CD8-positive, alpha-beta memory T cell (primary cell): ENCODE data around the gene CLIC1. TPM values are rescaled to one million over a fixed set of nuclear protein-coding genes. Genes with fewer than 3 reads are reported as not detected.
A peak's percentile ranks its signal among the peaks of the same experiment; 100 is the strongest.

Experiments used
- CTCF ChIA-PET: fragments of 350-600 bp; sonication (Branson Sonifier 250); formaldehyde crosslinking; loops from one replicate; lab custom pipeline; 2021; ENCODE audit warnings: antibody characterized with exemption; lab: Charles Lee
- POLR2A ChIA-PET: fragments of 350-600 bp; sonication (Branson Sonifier 250); formaldehyde crosslinking; loops from one replicate; lab custom pipeline; 2021; ENCODE audit warnings: antibody characterized with exemption; lab: Charles Lee
- DNase-seq, 5 donors: peaks; one replicate each; pipeline versions ENCODE4 v3.0.0 to v3.0.0-alpha.2; 2020 to 2022; ENCODE audit warnings: mixed read lengths in 1 of 5
- H3K27ac ChIP-seq: one replicate; pipeline ENCODE4 v1.7.0; 2013; ENCODE audit warnings: low read depth, mild to moderate bottlenecking, low read length, moderate library complexity
- H3K27me3 ChIP-seq: 2 replicates; pipeline ENCODE4 v1.7.0; 2013; ENCODE audit warnings: low read length, mild to moderate bottlenecking; ENCODE audit not compliant: insufficient read depth, poor library complexity, severe bottlenecking
- H3K36me3 ChIP-seq: 2 replicates; pipeline ENCODE4 v1.7.0; 2013; ENCODE audit warnings: mild to moderate bottlenecking, low read length, moderate library complexity; ENCODE audit not compliant: insufficient read depth
- H3K4me1 ChIP-seq: 2 replicates; pipeline ENCODE4 v1.7.0; 2013; ENCODE audit warnings: mild to moderate bottlenecking, low read length, moderate library complexity; ENCODE audit not compliant: insufficient read depth
- H3K4me3 ChIP-seq: 2 replicates; pipeline ENCODE4 v1.7.0; 2013; ENCODE audit warnings: mild to moderate bottlenecking, low read length
- H3K9me3 ChIP-seq: 2 replicates; pipeline ENCODE4 v1.7.0; 2013; ENCODE audit warnings: mild to moderate bottlenecking, low read length
- H3K27ac Mint-ChIP-seq, 8 donors: one replicate each; pipeline ENCODE4 v1.8.0; 2020 to 2021; ENCODE audit warnings: mixed read lengths in 8 of 8, mild to moderate bottlenecking in 6 of 8, inconsistent platforms in 3 of 8, moderate library complexity in 3 of 8
- H3K27me3 Mint-ChIP-seq, 2 donors: one replicate each; pipeline ENCODE4 v1.8.0; 2020 to 2021; ENCODE audit warnings: mixed read lengths in 2 of 2, mild to moderate bottlenecking in 1 of 2, moderate library complexity in 1 of 2
- H3K36me3 Mint-ChIP-seq, 3 donors: one replicate each; pipeline ENCODE4 v1.8.0; 2020 to 2021; ENCODE audit warnings: mixed read lengths in 3 of 3, inconsistent platforms in 1 of 3, mild to moderate bottlenecking in 1 of 3
- H3K4me1 Mint-ChIP-seq, 3 donors: one replicate each; pipeline ENCODE4 v1.8.0; 2020 to 2021; ENCODE audit warnings: mixed read lengths in 3 of 3, inconsistent platforms in 1 of 3, mild to moderate bottlenecking in 1 of 3
- H3K4me3 Mint-ChIP-seq, 7 donors: one replicate each; pipeline ENCODE4 v1.8.0; 2020 to 2021; ENCODE audit warnings: mixed read lengths in 7 of 7, mild to moderate bottlenecking in 6 of 7, moderate library complexity in 4 of 7, inconsistent platforms in 2 of 7
- H3K9me3 Mint-ChIP-seq, 5 donors: one replicate each; pipeline ENCODE4 v1.8.0; 2020 to 2022; ENCODE audit warnings: mixed read lengths in 5 of 5, mild to moderate bottlenecking in 3 of 5, moderate library complexity in 2 of 5, inconsistent platforms in 1 of 5
- polyA plus RNA-seq: library from polyadenylated mRNA; unstranded; fragments of 300-500 nt; fragmentation: Illumina TruSeq; gene quantifications from one replicate; pipeline ENCODE4 v1.2.3, GENCODE V29; 2021
- total RNA-seq, 2 experiments: library from RNA; stranded (reverse); gene quantifications; one replicate each; pipeline ENCODE4 v1.2.3, GENCODE V29; 2021

Gene CLIC1
- total and polyA plus RNA-seq, 3 experiments from 2014 or later: 377 to 657 (median 377) TPM

DNA sequence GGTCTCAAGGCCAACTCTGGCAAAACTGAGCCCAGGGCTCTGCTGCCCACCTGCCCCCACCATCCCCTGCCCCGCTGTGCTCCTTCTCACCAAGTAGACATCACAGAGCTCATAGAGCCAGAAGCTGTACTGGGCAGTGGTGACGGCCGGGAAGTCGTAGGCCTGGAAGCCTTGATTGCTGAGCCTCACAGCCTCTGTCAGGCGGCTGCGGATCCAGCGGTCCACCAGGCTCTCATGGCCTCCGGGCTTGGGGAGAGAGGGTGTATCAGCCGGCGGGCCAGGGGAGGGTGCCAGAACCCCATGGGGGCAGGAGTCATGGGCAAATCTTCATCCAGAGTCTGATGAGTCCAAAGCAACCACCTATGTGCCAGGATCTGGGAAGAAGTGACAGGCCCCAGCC, 43.6 kb upstream of the CLIC1 start:
- H3K4me3 Mint-ChIP-seq: no peak overlapping the region

DNA sequence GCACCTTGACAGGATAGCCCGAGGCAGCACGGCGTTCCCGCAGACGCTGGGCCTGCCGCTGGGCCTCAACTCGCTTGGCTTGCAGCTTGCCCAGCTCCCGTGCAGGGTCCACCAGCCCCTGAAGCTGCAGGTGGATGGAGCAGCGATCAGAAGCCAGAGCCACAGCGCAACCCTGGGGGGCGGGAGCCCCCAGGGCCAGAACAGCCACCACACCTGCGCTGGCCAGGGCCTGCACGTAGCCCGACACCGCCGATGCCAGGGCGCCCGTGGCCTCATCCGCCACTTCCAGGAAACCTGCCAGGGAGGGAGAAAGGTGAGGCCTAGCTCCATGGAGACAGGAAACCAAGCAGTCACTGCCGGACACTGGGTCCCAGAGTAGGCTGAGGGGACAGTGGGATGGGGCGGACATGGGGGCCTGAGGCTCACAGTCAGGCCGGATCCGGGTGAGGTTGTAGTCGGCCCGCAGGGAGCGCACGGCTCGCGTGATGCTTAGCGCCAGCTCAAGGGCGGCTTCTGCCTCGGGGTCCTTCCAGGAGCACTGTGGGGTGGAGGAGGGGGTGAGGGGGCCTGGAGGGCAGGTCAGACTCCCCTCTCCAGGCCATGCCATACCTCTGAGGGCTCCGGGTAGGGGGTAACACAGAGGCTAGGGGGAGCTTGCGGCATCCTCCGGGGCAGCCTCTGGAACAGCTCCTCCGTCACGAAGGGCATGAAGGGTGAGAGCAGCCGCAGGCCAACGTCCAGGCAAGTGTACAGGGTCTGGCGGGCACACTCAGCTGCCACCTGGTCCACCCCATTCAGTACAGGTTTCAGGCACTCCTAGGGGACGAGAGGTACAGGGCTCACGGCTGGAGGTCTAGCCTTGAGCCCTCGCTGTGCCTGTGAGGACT, 42.9 kb upstream of the CLIC1 start:
- Histone ChIP-seq H3K9me3 (no peaks in the 10 kb centered on the region), H3K36me3 (peaks cover 12% of the 10 kb centered on the region), H3K4me3 (no peak overlapping the region), H3K27me3 (no peaks in the 10 kb centered on the region), H3K4me1 (peaks cover 26% of the 10 kb centered on the region), H3K27ac (no peak overlapping the region)
- no peak for DNase-seq
- ChIA-PET POLR2A (interaction anchor here (1.2 kb wide), 1 partner anchor 10 kb away, joined by 3 read pairs; no protein-coding TSS in a partner anchor), CTCF (interaction anchor here (0.8 to 2.4 kb wide), 4 partner anchors 9 to 38 kb away, joined by 3 to 10 read pairs (median 4); no protein-coding TSS in a partner anchor)
- Mint-ChIP-seq H3K27ac (no peak overlapping the region), H3K9me3 (no peaks in the 10 kb centered on the region), H3K4me3 (no peak overlapping the region), H3K4me1 (peaks cover 17 to 27% (median 19%) of the 10 kb centered on the region in 3 donors), H3K27me3 (peaks cover 0 to 2% of the 10 kb centered on the region in 2 donors), H3K36me3 (peaks cover 0 to 49% (median 5%) of the 10 kb centered on the region in 3 donors)

More for the DNA sequence above, 43.6 kb upstream of the CLIC1 start:
- DNase-seq: peak in 1 of 5 donors; percentile 39
- POLR2A ChIA-PET: interaction anchor here (0.6 kb wide), 1 partner anchor 32 kb away, joined by 5 read pairs; no protein-coding TSS in a partner anchor
- Histone ChIP-seq H3K27ac (no peak overlapping the region), H3K9me3 (no peaks in the 10 kb centered on the region), H3K4me3 (no peak overlapping the region), H3K36me3 (peaks cover 19% of the 10 kb centered on the region), H3K27me3 (no peaks in the 10 kb centered on the region), H3K4me1 (peaks cover 26% of the 10 kb centered on the region)
- no peak overlapping the region for H3K27ac Mint-ChIP-seq
- H3K4me1 Mint-ChIP-seq: peaks cover 17 to 27% (median 19%) of the 10 kb centered on the region in 3 donors
- CTCF ChIA-PET: interaction anchor here (1.1 to 2.4 kb wide), 3 partner anchors 10 to 37 kb away, joined by 3 to 10 read pairs (median 5); no protein-coding TSS in a partner anchor
- no peaks in the 10 kb centered on the region for H3K9me3 Mint-ChIP-seq
- peaks cover 0 to 2% of the 10 kb centered on the region in 2 donors for H3K27me3 Mint-ChIP-seq
- peaks cover 4 to 56% (median 5%) of the 10 kb centered on the region in 3 donors for H3K36me3 Mint-ChIP-seq

- H3K4me1 Mint-ChIP-seq: peaks cover 20 to 27% (median 21%) of the 10 kb centered on the region in 3 donors
- Histone ChIP-seq H3K4me1 (peaks cover 30% of the 10 kb centered on the region), H3K9me3 (no peaks in the 10 kb centered on the region), H3K27me3 (no peaks in the 10 kb centered on the region), H3K36me3 (peaks cover 11% of the 10 kb centered on the region), H3K27ac (peak overlapping the region; percentile 70), H3K4me3 (no peak overlapping the region)
- CTCF ChIA-PET: no interaction called here
- H3K9me3 Mint-ChIP-seq: no peaks in the 10 kb centered on the region
- no peak for DNase-seq
- peaks cover 0 to 2% of the 10 kb centered on the region in 2 donors for H3K27me3 Mint-ChIP-seq
- POLR2A ChIA-PET: interaction anchor here (1.2 kb wide), 1 partner anchor 9 kb away, joined by 3 read pairs; no protein-coding TSS in a partner anchor
- peaks cover 0 to 44% (median 1%) of the 10 kb centered on the region in 3 donors for H3K36me3 Mint-ChIP-seq
- H3K4me3 Mint-ChIP-seq: no peak overlapping the region
- peak overlapping the region in 3 of 8 donors; percentile 32 to 80 (median 47) for H3K27ac Mint-ChIP-seq
These were observed 41.9 kb upstream of the CLIC1 start for GRCh38 chr6:31778193-31778592.

GRCh38 chr6:31777667-31778050, 41.3 kb upstream of the CLIC1 start:
- Histone ChIP-seq H3K4me3 (no peak overlapping the region), H3K27ac (peak overlapping the region; percentile 70), H3K4me1 (peaks cover 36% of the 10 kb centered on the region), H3K9me3 (no peaks in the 10 kb centered on the region), H3K36me3 (peaks cover 8% of the 10 kb centered on the region), H3K27me3 (no peaks in the 10 kb centered on the region)
- ChIA-PET POLR2A (interaction anchor here (1.2 kb wide), 1 partner anchor 8 kb away, joined by 3 read pairs; no protein-coding TSS in a partner anchor), CTCF (interaction anchor here (0.8 kb wide), 1 partner anchor 14 kb away, joined by 5 read pairs; no protein-coding TSS in a partner anchor)
- no peak for DNase-seq
- Mint-ChIP-seq H3K4me3 (peak overlapping the region in 1 of 7 donors; percentile 84), H3K9me3 (no peaks in the 10 kb centered on the region), H3K27ac (peak overlapping the region in 7 of 8 donors; percentile 47 to 80 (median 73)), H3K4me1 (peaks cover 25 to 31% (median 25%) of the 10 kb centered on the region in 3 donors), H3K36me3 (peaks cover 0 to 40% (median 1%) of the 10 kb centered on the region in 3 donors), H3K27me3 (peaks cover 0 to 2% of the 10 kb centered on the region in 2 donors)

DNA sequence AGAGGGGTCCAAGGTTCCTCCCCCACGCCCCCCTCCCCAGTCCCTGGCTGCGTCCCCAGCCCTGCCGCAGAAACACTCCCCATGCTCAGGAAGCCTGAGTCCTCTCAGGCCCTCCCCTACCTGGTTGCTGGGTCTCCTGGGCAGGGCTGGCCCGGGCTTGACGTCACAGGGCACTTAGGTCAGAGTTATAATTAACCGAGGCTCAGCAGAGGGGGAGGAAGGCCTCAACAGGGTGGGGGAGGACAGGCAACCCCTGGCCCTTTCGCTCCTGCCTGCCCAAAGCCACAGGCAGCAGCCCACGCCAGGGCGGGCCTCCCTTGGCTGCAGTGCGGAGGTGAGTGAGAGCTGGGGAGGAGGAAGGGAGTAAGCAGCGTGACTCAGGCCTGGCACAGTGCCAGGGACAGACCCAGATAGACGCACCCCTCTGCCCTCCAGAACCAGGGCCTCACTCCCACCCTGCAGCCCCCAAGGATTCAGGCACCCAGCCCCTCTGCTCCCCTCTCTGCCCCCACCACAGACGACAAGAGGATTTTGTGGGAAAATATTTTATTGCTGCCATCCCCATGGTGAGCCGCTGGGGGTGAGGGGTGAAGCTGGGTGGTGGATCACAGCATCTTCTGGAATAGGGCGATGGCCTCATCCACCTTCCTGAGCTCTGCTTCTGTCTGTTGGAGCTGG, 40.8 kb upstream of the CLIC1 start, which contains the start of gene VWA7:
VWA7 (minus strand) TSS at position 340 of the 678 bp plus-strand sequence. CDS start 549 bp downstream, outside the sequence.
- peaks cover 28 to 36% (median 31%) of the 10 kb centered on the region in 3 donors for H3K4me1 Mint-ChIP-seq
- H3K27ac ChIP-seq: peak within 1 kb of the TSS; percentile 70
- peak within 1 kb of the TSS; percentile 45 to 83 (median 74) for H3K27ac Mint-ChIP-seq
- H3K36me3 Mint-ChIP-seq: peaks cover 0 to 35% (median 1%) of the 10 kb centered on the region in 3 donors
- H3K36me3 ChIP-seq: peaks cover 5% of the 10 kb centered on the region
- H3K9me3 Mint-ChIP-seq: peaks cover 0 to 2% (median 0%) of the 10 kb centered on the region in 5 donors
- peaks cover 0 to 2% of the 10 kb centered on the region in 2 donors for H3K27me3 Mint-ChIP-seq
- DNase-seq: peak in 4 of 5 donors; percentile 42 to 80 (median 53)
- no peaks in the 10 kb centered on the region for H3K9me3 ChIP-seq
- H3K4me3 Mint-ChIP-seq: peak within 1 kb of the TSS in 6 of 7 donors; percentile 41 to 84 (median 54)
- H3K27me3 ChIP-seq: no peaks in the 10 kb centered on the region
- H3K4me3 ChIP-seq: peak within 1 kb of the TSS; percentile 17
- ChIA-PET POLR2A (no interaction called here), CTCF (interaction anchor here (0.8 kb wide), 1 partner anchor 14 kb away, joined by 5 read pairs; no protein-coding TSS in a partner anchor)
- peaks cover 39% of the 10 kb centered on the region for H3K4me1 ChIP-seq

GRCh38 chr6:31776485-31776988, 40.2 kb upstream of the CLIC1 start:
- Histone ChIP-seq H3K4me3 (peak overlapping the region; percentile 17), H3K9me3 (no peaks in the 10 kb centered on the region), H3K27ac (peak overlapping the region; percentile 70), H3K27me3 (no peaks in the 10 kb centered on the region), H3K4me1 (peaks cover 44% of the 10 kb centered on the region), H3K36me3 (peaks cover 5% of the 10 kb centered on the region)
- Mint-ChIP-seq H3K27me3 (peaks cover 0 to 2% of the 10 kb centered on the region in 2 donors), H3K4me3 (peak overlapping the region in 6 of 7 donors; percentile 41 to 67 (median 54)), H3K4me1 (peaks cover 30 to 40% (median 34%) of the 10 kb centered on the region in 3 donors), H3K27ac (peak overlapping the region; percentile 45 to 83 (median 66)), H3K9me3 (peaks cover 0 to 3% (median 0%) of the 10 kb centered on the region in 5 donors), H3K36me3 (peaks cover 0 to 29% (median 1%) of the 10 kb centered on the region in 3 donors)
- DNase-seq: no peak
- ChIA-PET POLR2A (no interaction called here), CTCF (no interaction called here)
